ENCODE measurements around the gene C10orf95.
A peak's percentile ranks its signal among the peaks of the same experiment; 100 is the strongest.

The C10orf95 gene

DNA sequence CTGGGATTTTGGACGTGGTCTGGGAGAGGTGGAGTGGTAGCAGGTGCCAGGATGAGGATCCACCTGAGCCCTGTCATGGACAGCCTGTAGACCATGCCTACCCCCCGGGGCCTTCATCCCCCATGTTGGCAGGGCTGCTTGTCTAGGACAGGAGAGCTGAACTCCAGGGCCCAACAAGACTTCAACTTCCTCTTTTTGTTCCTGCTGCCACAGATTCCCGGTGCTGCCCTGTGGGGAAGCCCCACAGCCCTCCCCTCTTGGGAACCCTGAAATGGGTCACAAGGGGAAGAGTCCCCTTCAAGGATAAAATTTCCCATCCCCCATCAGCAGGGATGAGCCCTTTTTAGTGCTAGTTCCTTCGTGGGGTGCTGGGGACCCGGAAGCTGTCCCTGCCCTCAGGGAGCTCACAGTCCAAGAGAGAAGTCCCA, 17.7 kb downstream of the C10orf95 start:
- DNase-seq: peak; percentile 71

DNA sequence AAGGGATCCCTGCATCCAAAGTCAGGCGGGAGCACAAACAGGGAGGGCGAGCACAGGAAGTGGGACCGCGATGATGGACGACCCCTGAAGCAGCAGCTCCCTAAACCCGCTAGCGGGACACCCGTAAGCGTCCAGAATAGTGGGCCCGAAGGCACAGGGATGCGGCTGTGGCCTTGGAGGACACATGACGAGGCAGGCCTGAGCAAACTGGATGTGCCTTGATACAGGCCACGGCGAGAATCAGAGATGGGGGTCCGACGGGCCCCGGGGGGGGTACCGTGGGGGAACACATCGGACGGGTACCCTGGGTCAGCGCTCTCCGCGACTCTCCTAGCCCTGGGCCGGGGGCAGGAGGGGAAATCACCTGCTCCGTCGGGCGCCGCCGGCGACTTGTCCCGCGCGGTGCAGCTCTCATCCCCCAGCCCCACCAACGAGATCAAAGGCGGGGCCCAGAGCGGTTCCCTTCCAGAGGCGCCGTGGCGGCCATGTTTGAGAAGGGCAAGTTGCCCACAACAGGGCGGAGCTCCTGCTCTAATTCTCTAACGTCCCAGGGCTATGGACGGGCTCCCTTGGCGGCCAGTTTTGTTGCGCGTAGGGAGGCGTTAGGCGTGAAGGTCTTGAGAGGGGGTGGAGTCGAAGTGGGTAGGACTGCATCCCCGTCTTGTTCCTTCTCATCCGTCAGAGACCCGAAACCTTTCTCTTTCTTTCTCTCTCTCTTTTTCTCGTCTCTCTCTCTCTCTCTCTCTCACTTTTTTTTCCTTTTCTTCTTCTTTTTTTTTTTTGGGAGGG, 19.0 kb downstream of the C10orf95 start, which contains the start of gene CUEDC2:
TSS of gene CUEDC2 (minus strand) at position 413 of the 789 bp plus-strand sequence. CDS start 7,386 bp downstream, outside the sequence.
- DNase-seq: peak; percentile 100

DNA sequence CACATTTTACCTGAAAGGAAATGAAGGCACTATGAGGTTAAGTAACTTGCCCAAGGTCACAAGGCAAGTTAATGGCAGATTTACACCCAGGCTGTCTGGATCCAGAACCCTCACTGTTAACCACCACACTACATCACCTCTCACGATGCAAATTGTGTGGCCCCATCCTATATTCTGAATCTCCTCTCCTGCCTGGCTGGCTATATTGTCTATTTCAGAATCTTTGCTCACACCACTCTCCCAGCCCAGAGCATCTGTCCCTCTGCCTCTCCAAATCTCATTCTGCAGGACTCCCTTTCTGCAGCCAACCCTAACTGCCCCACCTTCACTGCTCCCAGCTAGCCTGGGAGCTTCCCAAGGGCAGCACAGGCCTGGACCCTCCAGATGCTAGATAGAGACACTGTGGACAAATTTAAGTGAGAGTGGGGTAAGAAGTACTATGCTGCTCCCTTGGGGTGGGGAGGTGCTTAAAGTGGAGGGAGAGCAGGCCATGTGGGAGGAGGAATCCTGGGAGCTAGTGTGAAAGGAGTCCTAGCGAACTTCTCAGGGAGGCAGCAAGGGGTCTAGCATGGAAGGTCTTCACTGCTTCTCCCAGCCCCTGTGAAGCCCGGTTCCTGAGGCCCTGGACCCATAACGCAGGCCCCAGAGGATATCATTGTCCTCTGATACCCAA, 19.8 kb downstream of the C10orf95 start:
- DNase-seq: no peak

DNA sequence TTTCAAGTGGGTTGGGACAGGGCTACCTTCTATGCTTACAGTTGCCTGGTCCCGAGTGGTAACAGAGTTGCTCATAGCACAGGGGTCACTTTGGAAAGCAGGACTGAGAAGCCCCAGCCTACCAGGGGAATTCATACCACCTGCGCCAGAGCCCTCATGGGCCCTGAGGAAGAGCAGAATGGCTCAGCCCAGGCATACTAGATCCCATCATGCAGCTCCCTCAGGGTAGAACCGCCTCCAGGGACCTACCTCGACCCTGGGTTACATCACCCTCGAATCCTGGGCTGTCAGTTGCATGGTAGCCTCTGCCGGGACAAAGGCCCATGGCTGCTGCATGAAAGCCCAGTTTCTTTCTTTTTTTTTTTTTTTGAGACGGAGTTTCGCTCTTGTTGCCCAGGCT, 21.9 kb downstream of the C10orf95 start:
- DNase-seq: no peak

DNA sequence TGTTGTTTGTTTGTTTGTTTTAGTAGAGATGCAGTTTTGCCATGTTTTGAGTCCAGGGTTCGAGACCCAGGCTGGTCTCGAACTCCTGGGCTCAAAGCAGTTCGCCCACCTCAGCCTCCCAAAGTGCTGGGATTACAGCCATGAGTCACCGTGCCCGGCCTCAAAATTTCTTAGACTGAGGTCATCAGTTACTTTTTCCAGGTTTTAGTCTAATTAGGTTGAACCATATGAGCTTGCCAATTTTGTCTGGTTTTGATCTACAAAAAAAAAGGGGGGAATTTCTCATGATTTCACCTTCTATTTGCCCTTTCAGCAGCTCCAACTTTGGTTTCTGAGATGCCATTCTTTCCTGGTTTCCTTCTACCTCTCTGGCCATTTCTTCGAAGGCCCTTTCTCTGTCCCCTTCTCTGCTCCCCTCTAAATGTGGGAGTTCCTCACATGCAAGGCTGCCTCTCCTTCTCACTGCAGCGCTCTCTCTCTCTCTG, 24.5 kb downstream of the C10orf95 start:
- DNase-seq: no peak

DNA sequence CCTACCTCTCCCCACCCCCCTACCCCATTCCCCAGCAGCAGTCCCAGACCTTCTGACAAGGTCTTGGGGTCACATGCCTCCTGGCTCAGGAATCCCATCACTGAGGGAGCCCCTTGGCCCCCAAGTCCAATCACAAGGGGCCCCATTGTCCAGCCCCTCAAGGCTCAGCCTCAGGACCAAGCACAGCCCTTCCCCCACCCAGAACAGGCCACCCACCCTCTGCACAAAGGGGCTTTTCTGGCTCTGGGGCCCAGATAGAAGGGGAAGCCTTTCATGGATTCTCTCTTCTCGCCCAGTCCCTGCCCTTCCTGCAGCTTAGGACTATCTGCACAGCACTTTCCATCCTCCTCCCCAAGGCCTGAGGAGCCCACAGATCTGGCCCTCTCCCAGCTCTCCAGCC, 25.9 kb downstream of the C10orf95 start:
- DNase-seq: no peak

DNA sequence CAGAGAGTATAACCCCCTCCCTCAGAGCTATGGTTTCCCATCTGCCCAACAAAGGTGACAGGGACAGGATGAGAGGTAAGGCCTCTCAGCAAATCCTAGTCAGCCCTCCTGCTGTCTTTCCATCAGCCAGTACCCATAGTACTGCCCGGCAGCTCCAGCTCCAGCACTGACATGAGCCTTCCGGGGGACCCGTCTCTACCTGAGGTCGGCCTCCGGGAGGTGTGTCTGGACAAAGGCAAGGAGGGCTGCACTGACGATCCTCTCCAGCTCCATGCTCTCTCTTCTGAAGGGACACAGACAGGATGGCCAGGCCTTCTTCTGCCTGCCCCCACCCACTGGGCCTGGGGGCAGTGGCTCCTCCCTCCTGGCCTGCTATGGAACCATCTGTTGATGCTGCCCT, 26.4 kb downstream of the C10orf95 start:
- DNase-seq: no peak

DNA sequence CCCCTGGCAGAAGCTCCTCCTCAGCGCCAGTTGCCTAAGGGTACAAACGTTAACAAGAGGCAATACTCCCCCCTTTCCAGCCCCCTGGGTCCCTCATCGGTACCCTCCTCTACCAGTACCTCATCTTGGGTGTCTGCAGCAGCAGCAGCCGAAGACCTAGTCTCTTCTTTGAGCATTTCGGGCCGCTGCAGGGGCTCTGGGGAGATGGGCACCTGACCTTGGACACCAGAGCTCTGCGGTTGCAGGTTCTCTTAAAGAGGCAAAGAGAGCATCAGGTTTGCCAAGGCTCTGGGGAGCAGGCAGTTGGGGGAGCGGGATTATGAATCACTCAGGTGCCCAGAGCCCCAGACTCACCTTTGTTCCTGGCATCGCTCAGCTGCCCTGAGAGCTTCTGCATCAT, 27.2 kb downstream of the C10orf95 start:
- DNase-seq: no peak

DNA sequence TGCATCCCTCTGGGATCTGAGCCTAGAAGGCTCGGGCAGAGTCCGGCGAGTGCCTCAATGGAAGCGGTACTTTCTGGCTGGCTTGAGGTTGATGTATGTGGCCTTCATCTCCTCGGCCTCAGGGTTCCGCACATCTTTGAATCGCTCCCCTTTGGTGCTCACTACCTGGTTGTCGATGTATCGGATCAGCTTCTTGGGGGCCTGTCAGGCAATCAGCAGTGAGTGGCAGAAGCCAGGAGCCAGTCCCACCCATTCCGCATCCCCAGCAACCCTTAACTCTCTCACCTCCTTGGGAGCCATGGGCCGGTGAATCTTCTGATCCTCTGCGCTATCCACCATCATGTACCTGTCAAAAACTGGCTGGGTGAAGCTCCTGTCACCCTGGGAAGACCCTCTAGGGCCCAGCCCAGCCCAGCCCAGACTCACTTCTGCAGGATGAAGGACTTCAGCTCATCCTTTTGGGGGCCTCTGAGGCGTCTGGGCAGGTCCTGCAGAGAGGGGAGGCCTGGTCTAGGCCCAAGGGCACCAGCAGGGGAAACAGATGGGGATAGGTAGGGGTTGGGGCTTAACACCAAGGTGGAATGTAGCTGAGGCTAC, 27.9 kb downstream of the C10orf95 start:
- DNase-seq: no peak

DNA sequence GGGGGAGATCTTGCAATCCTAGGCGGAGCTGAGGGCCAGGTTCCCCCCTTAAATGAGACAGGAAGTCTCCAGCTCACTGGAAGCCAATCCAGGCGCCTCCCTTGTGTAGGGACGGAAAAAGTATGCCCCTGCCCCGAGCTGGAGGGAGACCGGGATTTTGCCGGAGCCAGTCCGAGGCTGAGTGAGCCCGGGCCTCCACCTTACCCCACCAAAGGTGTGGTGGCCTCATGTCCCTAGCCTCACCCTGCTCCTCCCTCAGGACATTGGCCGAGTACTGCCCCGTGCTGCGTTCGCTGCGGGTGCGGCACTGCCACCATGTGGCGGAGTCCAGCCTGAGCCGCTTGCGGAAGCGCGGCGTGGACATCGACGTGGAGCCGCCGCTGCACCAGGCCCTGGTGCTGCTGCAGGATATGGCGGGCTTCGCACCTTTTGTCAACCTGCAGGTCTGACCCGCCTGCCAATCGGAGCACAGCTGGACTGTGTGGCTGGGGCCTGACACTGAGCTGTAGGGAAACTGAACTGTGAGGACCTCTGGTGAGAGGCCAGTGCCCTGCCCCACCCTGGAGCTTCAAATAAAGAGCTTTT, 28.7 kb downstream of the C10orf95 start:
- DNase-seq: peak; percentile 82

DNA sequence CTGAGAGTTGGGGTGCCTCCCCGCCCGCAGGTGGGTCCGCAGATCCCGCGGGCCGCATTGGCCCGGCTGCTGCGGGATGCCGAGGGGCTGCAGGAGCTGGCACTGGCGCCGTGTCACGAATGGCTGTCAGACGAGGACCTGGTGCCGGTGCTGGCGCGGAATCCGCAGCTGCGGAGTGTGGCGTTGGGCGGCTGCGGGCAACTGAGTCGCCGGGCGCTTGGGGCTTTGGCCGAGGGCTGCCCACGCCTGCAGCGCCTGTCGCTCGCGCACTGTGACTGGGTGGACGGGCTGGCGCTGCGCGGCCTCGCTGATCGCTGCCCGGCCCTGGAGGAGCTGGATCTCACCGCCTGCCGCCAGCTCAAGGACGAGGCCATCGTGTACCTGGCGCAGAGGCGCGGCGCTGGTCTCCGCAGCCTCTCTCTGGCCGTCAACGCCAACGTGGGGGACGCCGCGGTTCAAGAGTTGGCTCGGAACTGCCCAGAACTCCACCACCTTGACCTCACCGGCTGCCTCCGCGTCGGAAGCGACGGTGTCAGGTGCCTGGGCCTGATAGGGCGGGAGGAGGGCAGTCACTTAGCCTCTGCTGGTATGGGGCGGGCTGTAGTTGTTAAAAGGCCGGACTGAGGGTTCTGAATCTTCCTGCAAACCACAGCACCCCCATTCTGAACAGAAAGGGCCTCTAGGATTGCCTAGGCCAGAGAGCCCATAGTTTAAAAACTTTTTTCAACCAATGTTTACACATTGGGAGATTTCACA, 29.4 kb downstream of the C10orf95 start:
- peak; percentile 65 for DNase-seq

DNA sequence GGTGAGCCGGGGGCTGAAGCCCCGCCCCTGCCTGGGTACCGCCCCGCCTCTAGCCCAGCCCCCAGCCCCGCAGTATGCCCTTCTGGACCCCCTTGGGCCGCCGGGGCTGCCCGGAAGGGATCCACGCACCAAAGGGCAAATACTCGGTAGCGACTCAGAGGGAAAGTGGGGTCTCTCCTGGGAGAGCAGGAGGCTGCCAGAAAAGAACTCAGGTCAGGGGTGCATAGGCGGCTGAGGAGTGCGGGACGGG, 29.9 kb downstream of the C10orf95 start:
- DNase-seq: no peak

DNA sequence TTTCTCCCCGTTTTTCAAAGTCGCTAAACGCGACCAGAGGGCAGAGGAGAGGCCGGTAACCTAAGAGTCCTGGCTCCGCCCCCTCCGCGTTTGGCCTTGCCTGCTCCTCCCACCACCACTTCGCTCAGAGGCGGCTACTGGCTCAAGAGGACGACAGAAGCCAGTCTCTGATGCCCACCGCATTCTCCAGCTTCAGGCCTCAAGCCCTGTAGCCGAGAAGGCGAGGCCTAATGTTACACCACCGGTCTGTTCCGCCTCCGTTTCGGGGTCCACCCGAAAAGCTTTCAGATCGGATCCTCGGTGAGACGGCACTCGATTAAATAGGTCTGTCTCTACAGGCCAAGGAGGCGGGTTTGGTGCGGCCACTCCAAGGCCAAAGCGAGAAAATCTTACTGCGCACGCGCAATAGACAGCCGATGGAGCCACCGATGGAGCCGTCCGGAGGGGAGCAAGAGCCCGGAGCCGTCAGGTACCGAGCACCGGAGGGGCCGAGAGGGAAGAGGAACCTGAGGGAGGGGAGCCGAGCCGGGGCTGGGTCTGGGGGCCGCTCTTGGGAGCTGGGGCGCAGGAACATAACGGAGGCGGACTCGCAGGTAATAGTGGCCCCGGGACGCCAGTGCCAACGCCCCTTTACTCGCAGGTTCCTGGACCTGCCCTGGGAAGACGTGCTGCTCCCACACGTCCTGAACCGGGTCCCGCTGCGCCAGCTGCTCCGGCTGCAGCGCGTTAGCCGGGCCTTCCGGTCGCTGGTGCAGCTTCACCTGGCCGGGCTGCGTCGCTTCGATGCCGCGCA, 30.4 kb downstream of the C10orf95 start, which contains the start of gene FBXL15:
TSS of gene FBXL15 (plus strand) at position 123 of the 793 bp plus-strand sequence. CDS start at position 417, 294 bp downstream.
- DNase-seq: peak; percentile 99

DNA sequence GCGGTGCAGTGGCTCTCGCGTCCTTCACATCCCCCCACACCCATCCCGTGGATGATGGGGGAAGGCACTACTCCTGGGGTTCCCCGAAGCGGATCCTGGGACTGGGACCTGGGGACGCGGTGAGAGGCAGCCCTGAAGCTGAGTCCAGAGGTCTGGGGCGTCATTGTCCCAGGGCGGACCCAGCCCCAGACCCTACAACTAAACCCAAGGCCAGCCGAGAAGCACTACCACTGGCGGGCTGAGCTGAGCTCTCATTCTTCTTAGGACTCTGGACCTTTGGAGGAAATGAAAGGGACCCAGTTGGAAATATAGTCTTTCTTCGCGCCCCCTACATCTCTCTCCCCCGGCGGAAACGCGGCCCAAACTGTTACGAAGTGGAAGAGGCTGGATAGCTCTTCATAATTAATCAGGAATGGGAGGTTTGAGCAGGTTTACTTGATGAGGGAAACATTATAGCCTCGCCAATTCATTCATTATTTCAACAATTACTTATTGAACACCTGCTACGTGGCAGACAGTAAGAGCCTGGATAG, 31.1 kb downstream of the C10orf95 start:
- DNase-seq: peak; percentile 62

DNA sequence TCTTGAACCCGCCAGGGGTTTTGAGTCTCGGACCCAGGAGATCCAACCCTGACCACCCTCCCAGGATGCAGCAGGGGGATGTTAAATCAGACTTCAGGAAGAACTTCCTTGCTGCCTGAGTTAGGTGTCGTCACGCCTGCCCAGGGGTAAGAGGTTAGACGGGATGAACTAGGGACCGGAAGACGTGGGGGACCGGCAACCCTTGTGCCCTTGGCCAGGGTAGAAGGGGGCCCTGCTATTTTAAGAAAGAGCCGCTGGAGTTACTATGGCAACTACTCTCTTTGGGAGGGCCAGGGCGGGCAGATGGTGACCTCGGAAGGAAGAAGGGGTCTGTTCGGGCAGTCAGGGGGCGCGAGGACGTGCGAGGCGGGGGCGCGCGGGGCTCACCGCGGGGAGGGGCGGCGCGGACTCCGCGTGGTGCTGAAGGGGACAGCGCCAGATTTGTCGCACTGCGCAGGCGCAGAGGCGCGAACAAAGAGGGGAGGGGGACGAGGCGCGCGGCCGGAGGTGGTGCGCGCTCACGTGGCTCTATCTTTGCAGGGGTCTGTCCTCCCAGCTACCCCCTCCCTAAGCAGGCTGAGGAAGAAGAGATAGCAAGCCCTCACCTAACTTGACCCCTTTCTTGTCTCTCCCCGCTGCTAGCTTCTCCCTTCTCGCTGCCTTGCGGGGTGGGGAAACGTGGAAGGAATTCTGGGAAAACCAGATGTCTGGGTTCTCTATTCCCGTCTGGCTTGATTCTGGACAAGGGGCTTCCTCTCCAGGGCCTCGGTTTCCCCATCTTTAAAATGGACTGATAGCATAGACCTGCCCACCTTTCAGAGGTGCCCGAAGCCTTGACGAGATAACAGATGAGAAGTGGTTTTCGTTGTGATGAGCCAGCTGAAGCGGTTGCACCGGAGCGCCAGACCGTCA, 31.8 kb downstream of the C10orf95 start:
- DNase-seq: peak; percentile 88

DNA sequence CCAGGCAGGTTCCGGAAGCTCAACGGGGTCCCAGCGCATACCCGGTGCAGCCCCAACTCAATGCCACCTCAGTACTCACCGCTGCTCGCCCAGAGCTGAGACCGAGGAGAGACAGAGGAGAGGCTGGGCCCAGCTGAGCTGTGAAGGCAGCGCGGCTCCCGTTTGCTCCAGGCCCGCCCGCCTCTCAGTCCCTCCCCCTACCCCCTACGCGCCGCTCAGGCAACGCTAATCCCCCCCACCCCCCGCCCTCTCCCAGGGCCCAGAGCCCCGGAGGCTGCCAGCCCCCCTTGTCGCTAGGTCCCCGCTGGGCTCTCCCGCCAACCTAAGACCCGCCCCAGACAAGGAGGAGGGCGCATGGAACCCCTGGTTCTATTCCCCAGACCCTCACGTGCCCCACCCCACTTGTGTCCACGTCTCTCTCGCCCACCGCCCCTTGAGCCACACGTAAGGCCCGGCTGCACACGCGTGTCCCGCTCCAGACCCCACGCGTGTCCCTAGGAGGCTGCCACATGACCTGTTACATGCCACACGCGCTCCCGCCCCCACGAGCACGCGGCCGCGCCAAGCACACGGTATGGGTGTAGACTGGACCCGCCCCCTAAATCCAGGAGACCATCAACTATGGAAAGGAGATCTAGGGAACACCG, 32.6 kb downstream of the C10orf95 start, which contains the start of gene PSD:
TSS of gene PSD (minus strand) at position 164 of the 647 bp plus-strand sequence. CDS start 1,747 bp downstream, outside the sequence.
- DNase-seq: no peak

DNA sequence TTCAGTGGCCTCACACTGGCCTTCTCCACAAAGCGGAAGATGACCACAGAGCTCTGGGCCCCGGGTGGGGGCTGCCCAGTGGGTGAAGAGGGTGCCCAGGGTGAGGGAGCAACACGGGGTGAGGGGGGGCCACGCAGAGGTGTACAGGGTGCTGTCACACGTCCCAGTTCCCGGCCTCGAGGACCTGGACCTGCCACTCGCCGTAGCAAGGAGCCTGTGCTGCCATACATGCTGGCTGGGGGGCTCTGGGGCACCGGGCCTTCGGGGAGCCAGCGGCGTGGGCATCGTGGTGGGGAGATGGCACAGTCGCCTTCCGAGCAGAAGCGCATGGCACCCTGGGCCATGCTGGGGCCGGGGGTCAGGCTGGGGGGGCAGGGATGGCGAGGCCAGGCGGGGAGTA, 34.6 kb downstream of the C10orf95 start:
- DNase-seq: no peak

DNA sequence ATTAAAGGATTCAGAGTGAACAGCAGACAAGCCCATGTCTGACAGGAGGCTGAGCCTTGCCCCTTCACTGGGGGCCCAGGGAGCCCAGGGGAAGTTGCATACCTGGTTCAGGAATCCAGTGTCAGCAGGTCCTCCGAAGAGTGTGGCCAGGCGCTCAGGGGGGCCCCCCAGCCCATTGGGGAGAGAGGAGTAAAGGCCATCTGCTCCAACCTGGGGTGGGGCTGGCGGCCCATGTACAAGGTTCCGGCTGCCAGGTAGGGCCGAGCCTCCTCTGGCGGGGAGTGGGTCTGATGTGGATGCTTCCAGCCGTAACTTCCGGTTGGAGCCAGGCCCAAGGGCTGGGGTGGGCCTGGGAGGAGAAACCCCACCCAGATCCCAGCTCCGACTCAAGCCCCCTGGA, 35.1 kb downstream of the C10orf95 start:
- no peak for DNase-seq

DNA sequence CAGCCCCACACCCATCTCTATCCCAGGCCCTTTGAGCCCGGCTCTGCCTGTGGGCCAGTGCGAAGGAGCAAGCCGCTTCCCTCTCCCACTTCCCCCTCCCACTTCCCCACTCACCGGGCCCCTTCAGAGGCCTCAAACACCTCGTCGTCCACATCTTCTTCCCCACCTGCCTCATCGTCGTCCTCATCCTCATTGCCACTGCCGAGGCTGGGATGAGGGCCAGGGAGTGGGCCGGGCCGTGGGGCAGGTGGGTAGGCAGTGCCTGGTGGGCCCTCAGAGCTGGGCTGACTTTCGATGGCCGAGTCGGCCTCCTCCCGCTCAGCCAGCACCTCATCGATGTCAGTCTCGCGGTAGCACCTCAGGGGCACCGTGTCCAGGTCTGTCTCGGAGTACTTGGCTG, 36.6 kb downstream of the C10orf95 start:
- no peak for DNase-seq

Data from activated CD8-positive, alpha-beta memory T cell treated with anti-CD3 and anti-CD28 coated beads for 24 hours (primary cell).